GM10248 (cell line): ENCODE measurements around the gene PANK4.

Source experiments
- CTCF ChIA-PET: fragments of 300-600 bp; sonication (Branson Sonifier 250); formaldehyde crosslinking; extraction: SDS; loops from one replicate; lab custom pipeline; 2021; ENCODE audit warnings: antibody characterized with exemption; lab: Yijun Ruan, JAX
- POLR2A ChIA-PET: fragments of 350-650 bp; sonication (Branson Sonifier 250); formaldehyde crosslinking; extraction: SDS; loops from one replicate; lab custom pipeline; 2020; ENCODE audit warnings: antibody characterized with exemption; lab: Yijun Ruan, JAX
- DNase-seq: peaks from one replicate; pipeline ENCODE4 v3.0.0; 2012; ENCODE audit errors: extremely low spot score
- CTCF ChIP-seq: IDR thresholded peaks from 2 replicates; pipeline ENCODE4 v1.5.1; 2012; ENCODE audit warnings: mild to moderate bottlenecking, low read depth; ENCODE audit errors: extremely low read depth, missing control alignments, control extremely low read depth

Gene PANK4

GRCh38 chr1:2493218-2493617, 33.2 kb downstream of the PANK4 start:
- ChIA-PET CTCF (no interaction called here), POLR2A (no interaction called here)
- DNase-seq: no peak
- TF ChIP-seq CTCF: no peak

- POLR2A ChIA-PET: no interaction called here
- CTCF ChIA-PET: no interaction called here
- TF ChIP-seq CTCF: no peak
- DNase-seq: no peak
These were observed 34.3 kb downstream of the PANK4 start for GRCh38 chr1:2492091-2492490.

- TF ChIP-seq CTCF: no peak
- CTCF ChIA-PET: no interaction called here
- no peak for DNase-seq
- POLR2A ChIA-PET: no interaction called here
These were observed 36.8 kb downstream of the PANK4 start for GRCh38 chr1:2489615-2490014.

- no peak for DNase-seq
- POLR2A ChIA-PET: no interaction called here
- TF ChIP-seq CTCF: no peak
- CTCF ChIA-PET: interaction anchor here (1.3 kb wide), 1 partner anchor 39 kb away, joined by 4 read pairs; no protein-coding TSS in a partner anchor
These were observed 37.7 kb downstream of the PANK4 start for GRCh38 chr1:2488688-2489087.

GRCh38 chr1:2486558-2486957, 39.8 kb downstream of the PANK4 start:
- POLR2A ChIA-PET: no interaction called here
- CTCF ChIA-PET: no interaction called here
- TF ChIP-seq CTCF: no peak
- no peak for DNase-seq

- no peak for TF ChIP-seq CTCF
- ChIA-PET CTCF (no interaction called here), POLR2A (no interaction called here)
- DNase-seq: no peak
These were observed 40.4 kb downstream of the PANK4 start for GRCh38 chr1:2486041-2486440.

- no peak for DNase-seq
- no peak for TF ChIP-seq CTCF
- ChIA-PET CTCF (no interaction called here), POLR2A (no interaction called here)
These were observed 42.4 kb downstream of the PANK4 start for GRCh38 chr1:2483970-2484369.
